ENCODE data around the gene ARAP1. TPM values are rescaled to one million over a fixed set of nuclear protein-coding genes. Genes with fewer than 3 reads are reported as not detected.
"Not testable (repeated sequence)": the region's sequence is repeated elsewhere in the genome, so short reads cannot be mapped to it uniquely, and the experiment has no call there.

The ARAP1 gene
- total RNA-seq, result 100 to 1,000 TPM in 1 of 2 experiments, 10 to 100 TPM in 1; 83.6 to 101 TPM

DNA sequence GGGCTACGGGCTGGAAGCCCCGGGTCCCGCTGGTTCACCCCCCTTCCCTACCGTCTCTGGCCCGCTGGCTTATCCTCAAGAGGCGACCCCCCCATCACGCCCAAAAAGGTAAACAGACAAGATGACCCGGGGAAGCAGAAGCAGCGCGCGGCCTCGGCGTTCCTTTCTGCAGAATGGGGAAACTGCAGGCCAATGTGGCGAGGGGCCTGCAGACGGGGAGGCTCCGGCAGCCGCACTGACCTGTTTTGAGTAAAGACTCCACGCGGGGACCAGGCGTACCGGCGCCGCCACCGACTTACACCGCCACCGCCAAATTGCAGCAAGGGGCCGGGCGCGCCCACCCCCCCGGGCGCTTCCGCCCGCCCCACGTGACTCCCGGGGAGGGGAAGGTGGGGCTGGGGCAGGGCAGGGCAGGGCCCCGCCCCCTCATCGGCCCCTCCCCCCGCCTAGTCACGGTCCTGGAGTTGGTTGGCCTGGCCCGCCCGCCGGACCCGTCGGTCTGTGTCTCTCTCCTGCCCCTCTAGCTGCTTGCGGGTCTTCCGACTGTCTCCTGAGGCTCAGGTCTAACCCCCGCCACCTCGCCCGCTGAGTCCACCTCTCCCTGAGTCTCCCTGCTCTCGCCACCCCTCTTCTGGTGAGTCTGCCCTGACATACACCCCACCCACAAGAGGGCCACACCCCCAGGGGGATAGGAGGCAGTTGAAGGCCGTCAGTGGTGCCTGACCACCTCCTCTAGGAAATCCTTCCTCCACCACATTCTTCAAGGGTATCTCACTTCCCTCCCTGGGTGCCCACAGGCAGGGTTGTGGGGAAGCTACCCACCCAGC lies at the start of gene ARAP1:
TSS of gene ARAP1 (minus strand) at position 321 of the 827 bp plus-strand sequence. CDS start 25,280 bp downstream, outside the sequence.
- POLR2A ChIA-PET, result no interaction called here
- H3K4me1 Mint-ChIP-seq, result peaks cover 35% of the 10 kb centered on the region
- no peaks in the 10 kb centered on the region for H3K9me3 Mint-ChIP-seq
- peak within 1 kb of the TSS; percentile 83 for H3K4me3 Mint-ChIP-seq
- CTCF ChIA-PET, result no interaction called here
- H3K27ac Mint-ChIP-seq, result peak within 1 kb of the TSS; percentile 92
- no peaks in the 10 kb centered on the region for H3K27me3 Mint-ChIP-seq
- H3K36me3 Mint-ChIP-seq (ENCODE audit: low read depth), result no peaks in the 10 kb centered on the region
- peak; percentile 81 for DNase-seq

GRCh38 chr11:72799441-72799840 lies 47.2 kb upstream of the ARAP1 start:
- no peaks in the 10 kb centered on the region for H3K27me3 Mint-ChIP-seq
- no peaks in the 10 kb centered on the region for H3K9me3 Mint-ChIP-seq
- DNase-seq, result no peak
- peak overlapping the region; percentile 9 for H3K27ac Mint-ChIP-seq
- H3K36me3 Mint-ChIP-seq (ENCODE audit: low read depth), result no peaks in the 10 kb centered on the region
- H3K4me1 Mint-ChIP-seq, result peaks cover 5% of the 10 kb centered on the region
- ChIA-PET CTCF (interaction anchor here (1.9 kb wide), 1 partner anchor 10 kb away, joined by 4 read pairs; no protein-coding TSS in a partner anchor), POLR2A (no interaction called here)
- no peak overlapping the region for H3K4me3 Mint-ChIP-seq

GRCh38 chr11:72798361-72798760 lies 46.2 kb upstream of the ARAP1 start:
- Mint-ChIP-seq H3K27ac (no peak overlapping the region), H3K36me3 (ENCODE audit: low read depth) (no peaks in the 10 kb centered on the region), H3K4me3 (no peak overlapping the region), H3K9me3 (no peaks in the 10 kb centered on the region), H3K27me3 (no peaks in the 10 kb centered on the region), H3K4me1 (peaks cover 13% of the 10 kb centered on the region)
- POLR2A ChIA-PET, result no interaction called here
- DNase-seq, result no peak
- CTCF ChIA-PET, result interaction anchor here (0.7 to 1.9 kb wide), 3 partner anchors 11 to 16 kb away, joined by 4 to 5 read pairs (median 4); no protein-coding TSS in a partner anchor

GRCh38 chr11:72793425-72794367 lies 41.5 kb upstream of the ARAP1 start, which contains the start of gene STARD10:
TSS of gene STARD10 (minus strand) at chr11:72794047. CDS start at chr11:72781181, 12,866 bp downstream.
- Mint-ChIP-seq H3K27me3 (no peaks in the 10 kb centered on the region), H3K4me3 (peak within 1 kb of the TSS; percentile 92), H3K27ac (peak within 1 kb of the TSS; percentile 98), H3K9me3 (no peaks in the 10 kb centered on the region), H3K4me1 (peaks cover 25% of the 10 kb centered on the region), H3K36me3 (ENCODE audit: low read depth) (no peaks in the 10 kb centered on the region)
- POLR2A ChIA-PET, result interaction anchor here (0.6 to 0.9 kb wide), 2 partner anchors 20 to 22 kb away, joined by 4 to 5 read pairs; no protein-coding TSS in a partner anchor
- peak; percentile 93 for DNase-seq
- CTCF ChIA-PET, result interaction anchor here (0.7 to 5.2 kb wide), 30 partner anchors 9 to 392 kb away, joined by 3 to 52 read pairs (median 4); partner anchors contain the start of genes ATG16L2 and FCHSD2

GRCh38 chr11:72793076-72793424 lies 40.8 kb upstream of the ARAP1 start:
- no peaks in the 10 kb centered on the region for H3K9me3 Mint-ChIP-seq
- ChIA-PET POLR2A (no interaction called here), CTCF (interaction anchor here (0.7 to 5.2 kb wide), 17 partner anchors 10 to 384 kb away, joined by 3 to 52 read pairs (median 4); partner anchors contain the start of genes ATG16L2 and FCHSD2)
- H3K27me3 Mint-ChIP-seq, result no peaks in the 10 kb centered on the region
- H3K36me3 Mint-ChIP-seq (ENCODE audit: low read depth), result no peaks in the 10 kb centered on the region
- peaks cover 28% of the 10 kb centered on the region for H3K4me1 Mint-ChIP-seq
- H3K27ac Mint-ChIP-seq, result peak overlapping the region; percentile 98
- peak overlapping the region; percentile 92 for H3K4me3 Mint-ChIP-seq
- no peak for DNase-seq

DNA sequence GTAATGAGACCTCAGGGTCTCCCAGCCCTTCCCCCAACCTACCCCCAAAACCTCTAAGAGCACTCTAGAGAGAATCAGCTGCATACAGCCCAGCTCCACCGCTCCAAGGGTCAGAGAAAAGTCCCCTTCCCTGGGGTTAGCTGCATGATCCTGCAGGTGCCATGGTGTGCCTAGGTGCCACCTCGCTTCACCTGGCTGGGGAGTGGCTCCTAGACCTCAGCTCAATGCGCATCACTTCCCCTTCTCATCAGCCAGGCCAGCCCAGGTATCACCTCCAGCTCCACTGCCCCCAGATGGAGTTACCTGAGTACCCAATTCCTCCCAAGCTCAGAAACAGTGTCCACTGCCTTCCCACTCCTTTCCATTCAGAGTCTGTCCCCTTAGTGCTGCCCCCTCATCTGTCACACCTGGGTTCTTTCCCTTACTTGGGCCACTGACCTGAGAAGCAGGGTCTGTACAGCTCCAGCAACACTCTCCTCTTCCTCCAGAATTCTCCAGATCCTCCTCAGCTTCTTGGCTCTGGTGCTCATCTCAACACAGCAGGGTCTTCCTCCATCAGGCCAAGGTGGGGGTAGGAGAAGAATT lies 40.3 kb upstream of the ARAP1 start:
- Mint-ChIP-seq H3K4me3 (no peak overlapping the region), H3K4me1 (peaks cover 34% of the 10 kb centered on the region), H3K36me3 (ENCODE audit: low read depth) (no peaks in the 10 kb centered on the region), H3K27me3 (no peaks in the 10 kb centered on the region), H3K9me3 (no peaks in the 10 kb centered on the region), H3K27ac (peak overlapping the region; percentile 98)
- CTCF ChIA-PET, result interaction anchor here (0.6 to 5.2 kb wide), 15 partner anchors 9 to 385 kb away, joined by 3 to 52 read pairs (median 5); partner anchors contain the start of genes ATG16L2 and FCHSD2
- DNase-seq, result no peak
- POLR2A ChIA-PET, result no interaction called here

GRCh38 chr11:72791228-72791627 lies 39.0 kb upstream of the ARAP1 start:
- H3K27me3 Mint-ChIP-seq; H3K4me3 Mint-ChIP-seq; H3K27ac Mint-ChIP-seq; H3K36me3 Mint-ChIP-seq (ENCODE audit: low read depth); CTCF ChIA-PET; H3K9me3 Mint-ChIP-seq; DNase-seq; POLR2A ChIA-PET: not testable (repeated sequence)
- peaks cover 41% of the 10 kb centered on the region for H3K4me1 Mint-ChIP-seq

DNA sequence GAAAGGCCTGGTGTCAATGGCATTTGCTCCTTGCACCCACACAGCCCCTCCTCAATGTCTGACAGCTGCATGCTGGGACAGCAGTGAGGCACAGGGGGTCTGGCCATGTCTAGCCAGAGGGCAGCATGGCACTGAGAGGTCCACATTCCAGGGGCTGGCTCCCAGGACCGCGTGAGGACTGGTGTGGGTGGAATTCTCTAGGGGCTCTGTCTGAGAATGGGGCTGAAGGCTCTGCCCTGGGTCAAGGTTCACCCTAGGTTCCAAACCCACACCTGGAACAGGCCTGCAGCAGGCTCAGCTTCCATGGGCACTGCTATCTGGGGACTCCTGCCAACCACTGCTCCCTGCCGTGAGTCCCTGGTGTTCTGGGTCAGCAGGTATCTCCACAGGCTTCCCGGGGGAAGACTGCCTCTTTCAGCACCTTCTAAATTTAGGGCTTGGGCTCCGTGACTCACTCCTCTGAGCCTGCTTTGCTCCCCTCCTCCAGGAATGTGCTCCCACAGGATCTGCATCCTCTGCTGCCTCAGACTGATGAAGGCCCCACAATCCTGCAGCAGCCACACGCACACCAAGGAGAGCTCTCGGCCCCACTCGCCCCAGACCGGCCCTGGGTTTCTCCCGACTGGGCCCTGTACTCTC lies 37.4 kb upstream of the ARAP1 start:
- Mint-ChIP-seq H3K27me3 (no peaks in the 10 kb centered on the region), H3K27ac (no peak overlapping the region), H3K9me3 (no peaks in the 10 kb centered on the region), H3K4me1 (peaks cover 38% of the 10 kb centered on the region), H3K36me3 (ENCODE audit: low read depth) (no peaks in the 10 kb centered on the region), H3K4me3 (no peak overlapping the region)
- ChIA-PET POLR2A (no interaction called here), CTCF (interaction anchor here (1.0 to 3.2 kb wide), 6 partner anchors 11 to 353 kb away, joined by 3 to 12 read pairs (median 4); partner anchors contain the start of gene FCHSD2)
- no peak for DNase-seq

DNA sequence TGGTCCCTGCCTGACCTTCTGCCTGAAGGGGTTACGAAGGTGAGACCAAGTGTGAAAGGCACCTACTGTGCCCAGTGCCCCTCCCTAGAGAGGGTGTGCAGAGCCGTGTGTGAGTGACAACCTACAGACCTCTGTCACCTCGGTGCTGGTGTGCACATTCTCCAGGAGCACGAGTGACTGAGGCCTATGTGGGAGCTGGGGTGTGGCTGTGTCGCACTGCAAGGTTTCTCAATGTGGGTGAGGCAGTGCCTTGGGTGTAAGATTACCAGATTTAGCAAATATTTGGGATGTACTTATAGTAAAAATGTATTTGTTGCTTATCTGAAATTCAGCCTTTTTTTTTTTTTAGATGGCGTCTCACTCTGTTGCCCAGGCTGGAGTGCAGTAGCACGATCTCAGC lies 36.0 kb upstream of the ARAP1 start:
- no peaks in the 10 kb centered on the region for H3K27me3 Mint-ChIP-seq
- no peak overlapping the region for H3K4me3 Mint-ChIP-seq
- POLR2A ChIA-PET, result no interaction called here
- H3K9me3 Mint-ChIP-seq, result no peaks in the 10 kb centered on the region
- H3K36me3 Mint-ChIP-seq (ENCODE audit: low read depth), result no peaks in the 10 kb centered on the region
- no peak for DNase-seq
- CTCF ChIA-PET, result interaction anchor here (0.9 to 3.2 kb wide), 3 partner anchors 10 to 374 kb away, joined by 3 to 12 read pairs (median 5); no protein-coding TSS in a partner anchor
- H3K27ac Mint-ChIP-seq, result no peak overlapping the region
- H3K4me1 Mint-ChIP-seq, result peaks cover 27% of the 10 kb centered on the region

GRCh38 chr11:72787216-72788104 lies 35.3 kb upstream of the ARAP1 start:
- CTCF ChIA-PET, result interaction anchor here (0.7 to 3.2 kb wide), 9 partner anchors 9 to 71 kb away, joined by 3 to 12 read pairs (median 3); no protein-coding TSS in a partner anchor
- H3K36me3 Mint-ChIP-seq (ENCODE audit: low read depth), result no peaks in the 10 kb centered on the region
- H3K4me1 Mint-ChIP-seq, result peaks cover 20% of the 10 kb centered on the region
- H3K4me3 Mint-ChIP-seq, result no peak overlapping the region
- POLR2A ChIA-PET, result no interaction called here
- no peaks in the 10 kb centered on the region for H3K27me3 Mint-ChIP-seq
- no peaks in the 10 kb centered on the region for H3K9me3 Mint-ChIP-seq
- peak; percentile 26 for DNase-seq
- H3K27ac Mint-ChIP-seq, result no peak overlapping the region
